Peyer's patch (tissue), 4 donors: ENCODE measurements around the gene IKBKE. TPM values are rescaled to one million over a fixed set of nuclear protein-coding genes. Genes with fewer than 3 reads are reported as not detected.

Experiments
- DNase-seq, 3 donors: peaks; one replicate each; pipeline ENCODE4 v3.0.0-alpha.2; 2017 to 2019
- H3K27ac ChIP-seq, 4 donors: fragments of 200-600 bp; sonication (generic); one replicate each; pipeline ENCODE4 v1.5.1; 2016 to 2019
- H3K27me3 ChIP-seq, 2 donors: fragments of 200-600 bp; sonication (generic); one replicate each; pipeline ENCODE4 v1.5.1; 2019
- H3K36me3 ChIP-seq, 3 donors: fragments of 200-600 bp; sonication (generic); one replicate each; pipeline ENCODE4 v1.5.1; 2016 to 2019
- H3K4me1 ChIP-seq, 4 donors: fragments of 200-600 bp; sonication (generic); one replicate each; pipeline ENCODE4 v1.5.1; 2016 to 2019
- H3K4me3 ChIP-seq, 4 donors: fragments of 200-600 bp; sonication (generic); 1 replicate in 3 of 4; 2 replicates in 1 of 4; pipeline ENCODE4 v1.5.1; 2016 to 2019; ENCODE audit warnings: mild to moderate bottlenecking in 1 of 4
- H3K9me3 ChIP-seq, 4 donors: fragments of 200-600 bp; sonication (generic); one replicate each; pipeline ENCODE4 v1.5.1; 2016 to 2019; ENCODE audit warnings: mild to moderate bottlenecking in 1 of 4
- CTCF ChIP-seq, 6 experiments: fragments of 450-650 bp in 4 of 6; fragments of 200-600 bp in 2 of 6; sonication (generic) in 1 of 6; IDR thresholded peaks; one replicate each; pipeline ENCODE4 v1.5.1; 2017 to 2019; ENCODE audit warnings: antibody characterized with exemption in 6 of 6, mild to moderate bottlenecking in 3 of 6, moderate library complexity in 1 of 6
- POLR2A ChIP-seq, 2 donors: fragments of 450-650 bp; IDR thresholded peaks; one replicate each; pipeline ENCODE4 v1.5.1; 2017; ENCODE audit warnings: antibody characterized with exemption in 2 of 2, mild to moderate bottlenecking in 2 of 2, moderate library complexity in 2 of 2
- total RNA-seq, 4 donors: library from RNA; depleted of rRNA; stranded (reverse); fragments of >200 nt; gene quantifications; one replicate each; pipeline ENCODE4 v1.1.0, GENCODE V29; 2016

IKBKE gene
- total RNA-seq, 4 donors from 2014 or later = 5.6 to 31.4 (median 17.5) TPM

GRCh38 chr1:206503591-206504362 is 33.5 kb downstream of the IKBKE start:
- Histone ChIP-seq H3K9me3 (no peaks in the 10 kb centered on the region), H3K4me1 (peaks cover 0 to 20% (median 12%) of the 10 kb centered on the region in 4 donors), H3K4me3 (no peak overlapping the region), H3K27ac (peak overlapping the region in 3 of 4 donors; percentile 0 to 39 (median 7)), H3K27me3 (peaks cover 0 to 13% of the 10 kb centered on the region in 2 donors), H3K36me3 (no peaks in the 10 kb centered on the region)
- TF ChIP-seq CTCF (IDR thresholded peaks at IDR 0.05) (no peak), POLR2A (IDR thresholded peaks at IDR 0.05) (no peak)
- no peak for DNase-seq

- Histone ChIP-seq H3K4me3 (no peak overlapping the region), H3K36me3 (no peaks in the 10 kb centered on the region), H3K27ac (no peak overlapping the region), H3K4me1 (peaks cover 0 to 25% (median 12%) of the 10 kb centered on the region in 4 donors), H3K9me3 (no peaks in the 10 kb centered on the region), H3K27me3 (peaks cover 0 to 14% of the 10 kb centered on the region in 2 donors)
- peak in 1 of 3 donors; percentile 2 for DNase-seq
- TF ChIP-seq POLR2A (IDR thresholded peaks at IDR 0.05) (no peak), CTCF (IDR thresholded peaks at IDR 0.05) (no peak)
Observed at GRCh38 chr1:206504363-206504713, 34.1 kb downstream of the IKBKE start.

- no peak overlapping the region for H3K4me3 ChIP-seq
- peaks cover 0 to 14% of the 10 kb centered on the region in 2 donors for H3K27me3 ChIP-seq
- no peaks in the 10 kb centered on the region for H3K9me3 ChIP-seq
- no peak for DNase-seq
- H3K36me3 ChIP-seq = no peaks in the 10 kb centered on the region
- TF ChIP-seq CTCF (IDR thresholded peaks at IDR 0.05) = peak in 3 of 6 experiments; percentile 16 to 33 (median 29)
- no peak for TF ChIP-seq POLR2A (IDR thresholded peaks at IDR 0.05)
- H3K4me1 ChIP-seq = peaks cover 0 to 25% (median 12%) of the 10 kb centered on the region in 4 donors
- H3K27ac ChIP-seq = peak overlapping the region in 1 of 4 donors; percentile 75
Observed at GRCh38 chr1:206505702-206506355, 35.6 kb downstream of the IKBKE start.

GRCh38 chr1:206506405-206507283 is 36.4 kb downstream of the IKBKE start:
- peaks cover 0 to 25% (median 12%) of the 10 kb centered on the region in 4 donors for H3K4me1 ChIP-seq
- H3K9me3 ChIP-seq = no peaks in the 10 kb centered on the region
- peak overlapping the region; percentile 60 to 72 (median 66) for H3K4me3 ChIP-seq
- H3K36me3 ChIP-seq = no peaks in the 10 kb centered on the region
- TF ChIP-seq POLR2A (IDR thresholded peaks at IDR 0.05) (no peak), CTCF (IDR thresholded peaks at IDR 0.05) (no peak)
- peaks cover 0 to 14% of the 10 kb centered on the region in 2 donors for H3K27me3 ChIP-seq
- DNase-seq = peak in 1 of 3 donors; percentile 59
- peak overlapping the region in 2 of 4 donors; percentile 32 to 75 for H3K27ac ChIP-seq
